SU-DHL-6 (cell line): ENCODE results near the gene FHIP2A.

Experiments
- H2AFZ ChIP-seq: fragments of 200-600 bp; sonication (generic); 2 replicates; pipeline ENCODE4 v1.6.1; 2014; ENCODE audit warnings: low read depth, mild to moderate bottlenecking, moderate library complexity, mixed read lengths, antibody characterized with exemption, low read length; ENCODE audit not compliant: severe bottlenecking
- H3F3A ChIP-seq: fragments of 200-600 bp; shearing (Covaris generic); 2 replicates; pipeline ENCODE4 v1.6.0; 2016; ENCODE audit warnings: antibody characterized with exemption, mild to moderate bottlenecking; ENCODE audit not compliant: insufficient read depth
- H3K27ac ChIP-seq: fragments of 200-600 bp; sonication (generic); 2 replicates; pipeline ENCODE4 v1.5.1; 2016; ENCODE audit warnings: low read depth, mild to moderate bottlenecking, low read length, moderate library complexity, mixed read lengths
- H3K27me3 ChIP-seq: fragments of 200-600 bp; sonication (generic), shearing (Covaris generic); 2 replicates; pipeline ENCODE4 v1.6.0; 2014; ENCODE audit warnings: mild to moderate bottlenecking, low read length
- H3K36me3 ChIP-seq: fragments of 200-600 bp; sonication (generic); 2 replicates; pipeline ENCODE4 v1.6.1; 2014; ENCODE audit warnings: mild to moderate bottlenecking, low read length, mixed read lengths
- H3K4me2 ChIP-seq: fragments of 300-600, 200-600 bp; shearing (Covaris generic), sonication (generic); 2 replicates; pipeline ENCODE4 v1.6.0; 2014; ENCODE audit warnings: low read length, low read depth, mild to moderate bottlenecking; ENCODE audit not compliant: poor library complexity, severe bottlenecking
- H3K4me3 ChIP-seq: fragments of 200-600 bp; sonication (generic); 2 replicates; pipeline ENCODE4 v1.5.1; 2014; ENCODE audit warnings: antibody characterized with exemption, low read length, mild to moderate bottlenecking, mixed read lengths; ENCODE audit not compliant: insufficient read depth, poor library complexity, severe bottlenecking
- H3K79me2 ChIP-seq: fragments of 200-600 bp; sonication (generic); 2 replicates; pipeline ENCODE4 v1.6.1; 2014; ENCODE audit warnings: mild to moderate bottlenecking, low read length, moderate library complexity; ENCODE audit not compliant: insufficient read depth
- H3K9ac ChIP-seq: fragments of 200-600 bp; sonication (generic); 2 replicates; pipeline ENCODE4 v1.7.0; 2014; ENCODE audit warnings: mild to moderate bottlenecking, low read length
- H3K9me2 ChIP-seq: fragments of 200-600 bp; sonication (generic); replicated peaks from 2 replicates; pipeline ENCODE4 v1.6.1; 2014; ENCODE audit warnings: low read length; ENCODE audit not compliant: insufficient read depth
- H3K9me3 ChIP-seq: fragments of 200-600 bp; sonication (generic); 2 replicates; pipeline ENCODE4 v1.6.1; 2014; ENCODE audit warnings: low read length, mixed read lengths; ENCODE audit not compliant: insufficient read depth
- H4K20me1 ChIP-seq: fragments of 200-600 bp; sonication (generic); 2 replicates; pipeline ENCODE4 v1.6.1; 2014; ENCODE audit warnings: low read depth, mild to moderate bottlenecking, antibody characterized with exemption, low read length, moderate library complexity, mixed read lengths
- EZH2phosphoT487 ChIP-seq: fragments of 200-600 bp; sonication (generic), shearing (Covaris generic); conservative IDR thresholded peaks from 2 replicates; pipeline ENCODE4 v1.6.1; 2018; ENCODE audit warnings: mild to moderate bottlenecking, antibody characterized with exemption, low read length, moderate library complexity, mixed read lengths
- TF ChIP-seq, protein P1 (sequence below): fragments of 200-600 bp; sonication (generic); IDR thresholded peaks from one replicate; pipeline ENCODE4 v1.5.1; 2017; ENCODE audit warnings: antibody characterized with exemption, mild to moderate bottlenecking, low read length, moderate library complexity; ENCODE audit not compliant: insufficient read depth, poor library complexity, severe bottlenecking

The FHIP2A gene

GRCh38 chr10:114867365-114867764, 45.8 kb downstream of the FHIP2A start:
- no peak overlapping the region for H2AFZ ChIP-seq
- no peaks in the 10 kb centered on the region for H3K36me3 ChIP-seq

DNA sequence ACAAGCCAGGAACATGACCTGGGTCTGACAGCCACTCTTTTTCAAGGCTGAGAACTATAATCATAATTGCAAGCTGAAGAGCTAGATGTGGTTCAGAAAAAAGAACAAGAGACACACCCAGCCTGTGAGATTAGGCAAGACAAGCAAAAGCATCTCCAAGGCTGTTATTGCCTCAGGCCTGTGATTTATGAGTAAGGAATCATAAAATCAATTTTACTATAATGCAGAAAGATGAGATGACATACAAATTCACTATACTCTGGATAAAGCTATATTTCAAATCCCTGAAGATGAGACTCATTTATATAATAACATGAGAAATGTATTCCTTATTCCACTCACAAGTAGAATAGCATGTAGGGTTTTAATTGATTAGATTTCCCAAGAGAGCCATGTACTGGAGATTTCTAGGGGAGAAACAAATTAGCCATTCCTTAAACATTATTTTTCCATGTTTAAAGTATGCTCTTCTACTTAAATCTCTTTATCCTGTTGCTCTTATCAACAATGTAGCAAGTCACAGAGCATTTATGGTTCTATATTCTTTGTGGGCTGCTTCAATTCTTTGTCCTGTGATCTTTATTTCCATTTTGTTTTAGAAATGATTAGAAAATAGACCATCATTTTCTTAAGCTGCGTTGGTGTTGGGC, 47.4 kb downstream of the FHIP2A start:
- Histone ChIP-seq H3K9ac (no peak overlapping the region), H3K4me2 (no peak overlapping the region), H3K4me3 (no peak overlapping the region), H3K27me3 (no peaks in the 10 kb centered on the region), H3F3A (no peaks in the 10 kb centered on the region), H3K36me3 (no peaks in the 10 kb centered on the region), H2AFZ (no peak overlapping the region), H3K9me2 (no peaks in the 10 kb centered on the region), H3K79me2 (no peaks in the 10 kb centered on the region), H3K27ac (no peak overlapping the region), H4K20me1 (no peaks in the 10 kb centered on the region), H3K9me3 (no peaks in the 10 kb centered on the region)
- TF ChIP-seq, protein P1, sequence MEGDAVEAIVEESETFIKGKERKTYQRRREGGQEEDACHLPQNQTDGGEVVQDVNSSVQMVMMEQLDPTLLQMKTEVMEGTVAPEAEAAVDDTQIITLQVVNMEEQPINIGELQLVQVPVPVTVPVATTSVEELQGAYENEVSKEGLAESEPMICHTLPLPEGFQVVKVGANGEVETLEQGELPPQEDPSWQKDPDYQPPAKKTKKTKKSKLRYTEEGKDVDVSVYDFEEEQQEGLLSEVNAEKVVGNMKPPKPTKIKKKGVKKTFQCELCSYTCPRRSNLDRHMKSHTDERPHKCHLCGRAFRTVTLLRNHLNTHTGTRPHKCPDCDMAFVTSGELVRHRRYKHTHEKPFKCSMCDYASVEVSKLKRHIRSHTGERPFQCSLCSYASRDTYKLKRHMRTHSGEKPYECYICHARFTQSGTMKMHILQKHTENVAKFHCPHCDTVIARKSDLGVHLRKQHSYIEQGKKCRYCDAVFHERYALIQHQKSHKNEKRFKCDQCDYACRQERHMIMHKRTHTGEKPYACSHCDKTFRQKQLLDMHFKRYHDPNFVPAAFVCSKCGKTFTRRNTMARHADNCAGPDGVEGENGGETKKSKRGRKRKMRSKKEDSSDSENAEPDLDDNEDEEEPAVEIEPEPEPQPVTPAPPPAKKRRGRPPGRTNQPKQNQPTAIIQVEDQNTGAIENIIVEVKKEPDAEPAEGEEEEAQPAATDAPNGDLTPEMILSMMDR = no peak

More at GRCh38 chr10:114867365-114867764, 45.8 kb downstream of the FHIP2A start:
- no peaks in the 10 kb centered on the region for H4K20me1 ChIP-seq
- H3K9me3 ChIP-seq = no peaks in the 10 kb centered on the region
- no peaks in the 10 kb centered on the region for H3K9me2 ChIP-seq
- TF ChIP-seq EZH2phosphoT487 = no peak
- TF ChIP-seq, protein P1 = no peak
- no peaks in the 10 kb centered on the region for H3F3A ChIP-seq
- H3K4me3 ChIP-seq = no peak overlapping the region
- no peaks in the 10 kb centered on the region for H3K27me3 ChIP-seq
- H3K4me2 ChIP-seq = no peak overlapping the region
- no peak overlapping the region for H3K9ac ChIP-seq
- H3K27ac ChIP-seq = no peak overlapping the region
- no peaks in the 10 kb centered on the region for H3K79me2 ChIP-seq

- TF ChIP-seq, protein P1 = no peak
- no peak for TF ChIP-seq EZH2phosphoT487
- H2AFZ ChIP-seq = no peak overlapping the region
- no peaks in the 10 kb centered on the region for H3K27me3 ChIP-seq
- H3K36me3 ChIP-seq = no peaks in the 10 kb centered on the region
- H3K27ac ChIP-seq = no peak overlapping the region
- H3K9me2 ChIP-seq = no peaks in the 10 kb centered on the region
- H3F3A ChIP-seq = no peaks in the 10 kb centered on the region
- no peaks in the 10 kb centered on the region for H4K20me1 ChIP-seq
- H3K4me3 ChIP-seq = no peak overlapping the region
- no peak overlapping the region for H3K9ac ChIP-seq
- H3K9me3 ChIP-seq = no peaks in the 10 kb centered on the region
- H3K4me2 ChIP-seq = no peak overlapping the region
- H3K79me2 ChIP-seq = no peaks in the 10 kb centered on the region
These were observed 47.9 kb downstream of the FHIP2A start for GRCh38 chr10:114869520-114869892.
